Fibroblast of pulmonary artery (primary cell): Measurements from ENCODE around the gene PPP1R12B.
"Not testable (repeated sequence)": the region's sequence is repeated elsewhere in the genome, so short reads cannot be mapped to it uniquely, and the experiment has no call there.

ENCODE experiments used
- DNase-seq: peaks from one replicate; pipeline ENCODE4 v3.0.0-alpha.2; 2010; ENCODE audit warnings: low read depth
- H3K4me3 ChIP-seq: replicated peaks from 2 replicates; pipeline ENCODE4 v1.5.1; 2011; ENCODE audit warnings: low read depth, mild to moderate bottlenecking, control low read depth, low read length, moderate library complexity
- CTCF ChIP-seq: IDR thresholded peaks from 2 replicates; pipeline ENCODE4 v1.5.1; 2011; ENCODE audit warnings: mild to moderate bottlenecking, control low read depth, low read length, inconsistent platforms; ENCODE audit errors: missing control alignments

Gene PPP1R12B

GRCh38 chr1:202638019-202638700 lies 289.7 kb downstream of the PPP1R12B start:
- TF ChIP-seq CTCF, result no peak
- H3K4me3 ChIP-seq, result no peak overlapping the region
- DNase-seq, result no peak

GRCh38 chr1:202638701-202639305 lies 290.3 kb downstream of the PPP1R12B start:
- DNase-seq, H3K4me3 ChIP-seq: not testable (repeated sequence)

GRCh38 chr1:202639500-202639899 lies 291.0 kb downstream of the PPP1R12B start:
- no peak for TF ChIP-seq CTCF
- H3K4me3 ChIP-seq, result no peak overlapping the region
- DNase-seq, result no peak

- no peak overlapping the region for H3K4me3 ChIP-seq
- TF ChIP-seq CTCF, result no peak
- no peak for DNase-seq
Measured at GRCh38 chr1:202642212-202642611, 293.7 kb downstream of the PPP1R12B start.
